HG02840 (cell line): ENCODE data around the gene ZNF674.
"Not testable (repeated sequence)": the region's sequence is repeated elsewhere in the genome, so short reads cannot be mapped to it uniquely, and the experiment has no call there.

Source experiments
- ATAC-seq: cut with Tn5 transposase; IDR thresholded peaks from one replicate; pipeline ENCODE4 v1.9.1; 2021; ENCODE audit warnings: mild to moderate bottlenecking, moderate library complexity, moderate number of reproducible peaks; ENCODE audit not compliant: unreplicated experiment, low FRiP score

Gene ZNF674

DNA sequence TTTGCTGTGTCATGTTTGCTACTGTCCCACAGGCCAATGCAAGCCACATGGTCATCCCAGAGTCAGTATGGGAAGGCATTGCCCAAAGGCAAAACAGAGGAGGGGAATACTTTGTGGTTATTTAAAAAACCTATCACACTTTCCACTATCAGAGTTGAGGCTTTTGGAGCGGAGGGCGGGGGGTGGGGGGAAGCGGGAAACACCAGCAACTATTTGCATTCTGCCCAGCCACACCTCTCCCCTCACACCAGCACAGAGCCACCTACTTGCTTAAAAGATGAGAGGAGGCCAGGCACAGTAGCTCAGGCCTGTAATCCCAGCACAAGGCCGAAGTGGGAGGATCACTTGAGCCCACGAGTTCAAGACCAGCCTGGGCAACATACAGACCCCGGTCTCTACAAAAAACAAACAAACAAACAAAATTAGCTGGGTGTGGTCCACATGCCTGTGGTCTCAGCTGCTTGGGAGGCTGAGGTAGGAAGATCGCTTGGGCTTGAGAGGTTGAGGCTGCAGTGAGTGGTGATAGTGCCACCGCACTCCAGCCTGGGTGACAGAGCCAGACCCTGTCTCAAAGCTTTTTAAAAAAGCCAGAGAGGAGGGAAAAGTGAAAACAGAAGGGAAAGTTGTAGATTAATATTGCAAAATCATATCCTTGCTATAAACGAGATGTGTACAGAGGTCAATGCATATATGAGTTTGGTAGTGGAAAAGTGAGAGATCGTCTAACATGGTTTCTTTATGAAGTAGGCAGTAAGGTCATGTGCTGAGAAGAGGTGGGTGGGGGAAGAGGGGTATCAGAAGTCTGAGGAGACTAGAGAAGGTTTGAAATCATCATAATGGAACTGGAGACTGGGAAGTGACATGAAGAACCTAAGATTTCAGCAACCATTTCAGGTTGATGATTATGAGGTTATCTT, 26.5 kb upstream of the ZNF674 start:
- ATAC-seq: no peak

DNA sequence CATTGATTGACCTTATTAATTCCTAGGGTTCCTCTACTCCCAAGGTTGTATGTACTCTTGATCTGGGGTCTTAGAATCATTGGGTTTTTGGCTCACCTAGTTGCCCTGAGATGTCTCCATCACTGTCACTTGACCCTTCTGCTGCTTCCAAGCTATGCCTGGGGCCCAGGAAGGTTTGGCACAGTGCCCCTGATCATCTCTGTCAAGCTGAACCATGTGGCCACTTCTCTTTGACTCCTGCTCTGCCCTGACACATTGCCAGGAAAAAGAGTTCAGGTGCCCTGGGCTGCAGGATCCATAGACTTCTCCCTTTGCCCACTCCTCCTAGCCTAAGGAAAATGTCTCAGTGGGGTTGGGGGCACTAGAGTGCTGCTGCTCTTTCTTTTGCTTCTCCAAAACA, 24.4 kb upstream of the ZNF674 start:
- ATAC-seq: no peak

GRCh38 chrX:46567388-46567787, 22.2 kb upstream of the ZNF674 start:
- ATAC-seq: no peak

DNA sequence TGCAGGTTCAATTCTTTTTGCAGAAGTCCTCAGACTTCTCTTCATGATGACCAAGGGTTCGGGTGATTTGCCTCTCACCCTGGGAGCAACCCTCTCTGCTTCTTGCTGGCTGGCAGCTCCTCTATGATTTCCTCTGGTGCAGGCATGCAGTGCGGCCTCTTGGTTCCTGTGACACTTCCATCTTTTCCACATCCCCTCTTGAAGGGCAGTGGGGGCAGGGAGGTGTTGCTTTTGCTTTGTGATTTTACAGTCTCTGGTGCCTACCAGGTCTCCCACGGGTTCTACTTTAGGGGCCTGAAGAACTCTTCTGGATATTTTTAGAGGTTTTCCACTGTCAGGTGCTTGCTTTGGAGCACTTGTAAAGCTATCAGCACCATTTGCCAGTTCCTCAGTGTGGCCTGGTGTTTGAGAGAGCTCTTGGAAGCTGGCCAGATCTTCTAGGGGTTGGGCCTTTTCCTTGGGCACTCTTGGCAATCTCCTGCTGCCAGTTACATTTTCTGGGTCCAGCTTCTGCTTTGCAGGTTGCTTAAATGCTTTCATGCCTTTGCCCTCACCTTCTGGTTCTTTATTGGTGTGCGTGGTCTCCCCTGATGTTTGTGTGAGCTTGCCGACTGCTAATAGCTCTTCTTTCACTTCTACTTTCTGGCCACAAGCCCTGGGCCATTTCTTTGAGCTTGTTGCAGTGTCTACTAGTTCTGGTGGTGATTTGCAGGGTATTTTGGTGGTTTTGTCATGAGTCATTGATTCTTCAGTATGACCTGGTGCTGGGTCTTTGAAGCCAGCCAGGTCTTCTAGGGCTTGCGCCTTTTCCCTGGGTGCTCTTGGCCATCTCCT, 16.8 kb upstream of the ZNF674 start:
- ATAC-seq: peak; percentile 99

GRCh38 chrX:46559062-46559461, 13.8 kb upstream of the ZNF674 start:
- no peak for ATAC-seq

DNA sequence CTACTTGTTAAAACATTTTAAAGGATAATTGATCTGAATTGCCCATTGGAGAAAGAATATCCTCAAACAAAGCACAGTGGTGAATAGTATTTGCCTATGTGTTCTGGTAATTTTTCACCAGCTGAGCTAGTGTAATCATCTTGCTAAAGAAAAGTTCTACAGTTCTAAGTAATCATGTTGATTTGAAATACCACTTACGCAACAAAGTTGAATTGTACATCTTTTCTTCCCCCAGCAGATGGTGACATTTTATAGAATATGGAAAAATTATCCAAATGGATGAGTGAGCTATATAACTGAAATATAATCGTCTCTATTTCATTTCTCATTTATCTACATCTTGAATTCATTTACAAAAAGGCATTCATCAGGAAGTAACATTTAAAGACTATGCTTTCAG, 9.7 kb upstream of the ZNF674 start:
- ATAC-seq: no peak

GRCh38 chrX:46553935-46554334, 8.7 kb upstream of the ZNF674 start:
- no peak for ATAC-seq

- no peak for ATAC-seq
Observed at GRCh38 chrX:46551494-46552128, 6.4 kb upstream of the ZNF674 start.

- ATAC-seq: no peak
Observed at GRCh38 chrX:46549914-46550313, 4.7 kb upstream of the ZNF674 start.

- no peak for ATAC-seq
Observed at GRCh38 chrX:46547857-46548256, 2.6 kb upstream of the ZNF674 start.

- ATAC-seq: not testable (repeated sequence)
Observed at GRCh38 chrX:46544527-46544926, 694 bp downstream of the ZNF674 start.

DNA sequence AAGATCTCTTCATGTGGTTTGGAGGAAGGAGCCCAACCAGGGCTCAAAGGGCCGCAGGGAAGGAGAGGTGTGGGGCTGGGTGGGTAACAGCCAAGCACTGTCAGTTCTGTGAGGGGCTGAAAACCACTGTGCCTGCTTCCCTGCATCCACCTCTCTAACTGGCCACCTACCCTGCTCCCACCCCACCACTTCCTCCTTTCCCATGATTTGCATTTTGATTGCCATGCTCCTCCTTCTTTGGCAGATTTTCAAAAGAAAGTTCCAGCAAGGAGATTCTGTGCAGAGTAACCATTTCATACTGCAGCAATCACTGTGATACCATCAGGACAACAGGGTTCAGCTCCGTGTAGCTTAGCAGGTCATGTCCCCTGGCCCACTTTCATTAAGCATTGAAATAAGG, 1.8 kb downstream of the ZNF674 start:
- no peak for ATAC-seq

DNA sequence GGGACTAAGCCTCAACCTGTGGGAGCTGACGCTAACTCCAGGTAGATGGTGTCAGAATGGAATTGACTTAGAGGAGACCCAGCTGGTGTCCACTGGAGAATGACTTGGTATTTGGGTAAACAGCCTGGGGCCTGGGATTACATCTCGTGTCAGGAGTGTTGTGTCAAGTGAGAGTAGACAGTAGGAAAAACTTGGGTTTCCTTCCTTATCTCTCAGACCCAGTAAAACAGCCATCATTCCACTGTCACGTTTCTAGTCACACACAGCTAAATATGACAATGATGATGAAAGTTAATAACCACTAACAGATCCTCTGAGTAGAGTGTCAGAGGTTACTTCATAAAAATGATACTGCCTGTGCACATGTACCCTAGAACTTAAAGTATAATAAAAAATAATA, 13.8 kb downstream of the ZNF674 start:
- no peak for ATAC-seq

- not testable (repeated sequence) for ATAC-seq
Observed at GRCh38 chrX:46530404-46530908, 14.8 kb downstream of the ZNF674 start.

- not testable (repeated sequence) for ATAC-seq
Observed at GRCh38 chrX:46529740-46530403, 15.3 kb downstream of the ZNF674 start.

GRCh38 chrX:46528640-46529039, 16.6 kb downstream of the ZNF674 start:
- not testable (repeated sequence) for ATAC-seq

DNA sequence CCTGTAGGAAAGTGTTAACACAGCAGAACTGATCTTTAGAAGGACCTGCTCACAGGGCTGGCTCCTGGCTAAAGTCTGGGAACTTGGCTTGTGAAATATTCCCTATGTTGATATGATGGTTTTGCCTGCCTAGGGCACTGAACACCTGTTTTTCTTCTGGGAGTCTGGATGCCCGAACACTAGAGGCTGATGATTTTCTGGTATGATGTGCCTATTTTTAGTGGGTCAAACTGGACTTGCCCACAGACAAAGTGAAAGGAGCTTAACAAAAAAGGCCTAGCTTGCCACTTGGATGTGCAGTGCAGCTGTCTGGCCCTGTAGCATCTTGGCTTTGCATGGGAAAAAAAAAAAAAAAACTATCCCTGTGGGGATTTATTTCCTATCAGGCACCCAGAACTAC, 39.1 kb downstream of the ZNF674 start:
- no peak for ATAC-seq

GRCh38 chrX:46502848-46503247, 42.4 kb downstream of the ZNF674 start:
- no peak for ATAC-seq

GRCh38 chrX:46500054-46500453, 45.2 kb downstream of the ZNF674 start:
- no peak for ATAC-seq

DNA sequence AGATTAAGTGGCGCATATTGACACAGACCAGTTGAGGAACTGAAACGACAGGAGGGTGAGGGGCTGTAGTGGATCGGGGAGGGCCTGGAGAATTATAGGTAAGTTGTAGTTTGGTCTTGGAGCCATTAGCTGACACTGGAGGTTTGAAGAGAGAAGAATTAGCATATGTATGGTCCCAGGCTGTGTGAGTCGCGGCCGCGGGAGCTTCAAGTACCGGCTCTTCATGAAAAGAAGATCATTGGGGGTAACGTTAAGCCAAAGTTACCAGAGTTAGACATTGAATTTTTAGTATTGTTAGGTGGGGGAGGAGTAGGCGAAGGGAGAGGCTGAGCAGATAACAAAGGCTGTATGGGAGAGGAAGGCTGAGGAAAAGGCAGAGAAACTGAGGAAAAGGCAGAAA, 56.5 kb downstream of the ZNF674 start:
- ATAC-seq: no peak
